HG03280 (cell line): ENCODE data around the gene TSPO.
"Not testable (repeated sequence)": the region's sequence is repeated elsewhere in the genome, so short reads cannot be mapped to it uniquely, and the experiment has no call there.

Experiments used
- ATAC-seq: cut with Tn5 transposase; IDR thresholded peaks from one replicate; pipeline ENCODE4 v1.9.1; 2021; ENCODE audit warnings: mild to moderate bottlenecking, moderate library complexity; ENCODE audit not compliant: unreplicated experiment

The TSPO gene

GRCh38 chr22:43129426-43130425, 21.6 kb upstream of the TSPO start:
- no peak for ATAC-seq

GRCh38 chr22:43131773-43132501, 19.4 kb upstream of the TSPO start:
- no peak for ATAC-seq

GRCh38 chr22:43133401-43133800, 18.0 kb upstream of the TSPO start:
- ATAC-seq, result no peak

- ATAC-seq, result no peak
These were observed 16.8 kb upstream of the TSPO start for GRCh38 chr22:43134553-43134952.

GRCh38 chr22:43135565-43135964, 15.8 kb upstream of the TSPO start:
- ATAC-seq, result no peak

- no peak for ATAC-seq
These were observed 15.1 kb upstream of the TSPO start for GRCh38 chr22:43136255-43136654.

GRCh38 chr22:43136801-43137200, 14.6 kb upstream of the TSPO start:
- ATAC-seq, result no peak

- peak; percentile 85 for ATAC-seq
These were observed 8.3 kb upstream of the TSPO start, which contains the start of gene MCAT for GRCh38 chr22:43142880-43143562. Gene MCAT (minus strand): TSS chr22:43143398. CDS start chr22:43143348, 50 bp downstream.

GRCh38 chr22:43144949-43145348, 6.4 kb upstream of the TSPO start:
- ATAC-seq, result no peak

GRCh38 chr22:43145371-43145770, 6.0 kb upstream of the TSPO start:
- ATAC-seq, result not testable (repeated sequence)

- not testable (repeated sequence) for ATAC-seq
These were observed 5.0 kb upstream of the TSPO start for GRCh38 chr22:43146332-43146731.

- ATAC-seq, result no peak
These were observed 3.5 kb upstream of the TSPO start for GRCh38 chr22:43147821-43148220.

- ATAC-seq, result no peak
These were observed 2.8 kb upstream of the TSPO start for GRCh38 chr22:43148581-43148980.

- no peak for ATAC-seq
These were observed 590 bp upstream of the TSPO start for GRCh38 chr22:43150731-43151206.

- ATAC-seq, result no peak
These were observed 621 bp downstream of the TSPO start for GRCh38 chr22:43152003-43152356.

- no peak for ATAC-seq
These were observed 1.2 kb downstream of the TSPO start for GRCh38 chr22:43152357-43153071.

GRCh38 chr22:43153899-43154298, 2.5 kb downstream of the TSPO start:
- no peak for ATAC-seq

GRCh38 chr22:43154887-43155536, 3.7 kb downstream of the TSPO start:
- no peak for ATAC-seq

- ATAC-seq, result no peak
These were observed 4.4 kb downstream of the TSPO start for GRCh38 chr22:43155789-43156188.

- ATAC-seq, result no peak
These were observed 5.1 kb downstream of the TSPO start for GRCh38 chr22:43156413-43156812.
